Activated CD8-positive, alpha-beta memory T cell treated with anti-CD3 and anti-CD28 coated beads for 1 hour (primary cell): ENCODE results near the gene CYGB.
A peak's percentile ranks its signal among the peaks of the same experiment; 100 is the strongest.

Experiments used
- DNase-seq, 2 donors: peaks; one replicate each; pipeline ENCODE4 v3.0.0-alpha.2; 2020; ENCODE audit warnings: low read depth in 1 of 2; ENCODE audit errors: extremely low read depth in 1 of 2

Gene CYGB

GRCh38 chr17:76537578-76538280, at the start of gene CYGB:
Gene CYGB (minus strand): TSS chr17:76537709. CDS start chr17:76537542, 167 bp downstream.
- no peak for DNase-seq

DNA sequence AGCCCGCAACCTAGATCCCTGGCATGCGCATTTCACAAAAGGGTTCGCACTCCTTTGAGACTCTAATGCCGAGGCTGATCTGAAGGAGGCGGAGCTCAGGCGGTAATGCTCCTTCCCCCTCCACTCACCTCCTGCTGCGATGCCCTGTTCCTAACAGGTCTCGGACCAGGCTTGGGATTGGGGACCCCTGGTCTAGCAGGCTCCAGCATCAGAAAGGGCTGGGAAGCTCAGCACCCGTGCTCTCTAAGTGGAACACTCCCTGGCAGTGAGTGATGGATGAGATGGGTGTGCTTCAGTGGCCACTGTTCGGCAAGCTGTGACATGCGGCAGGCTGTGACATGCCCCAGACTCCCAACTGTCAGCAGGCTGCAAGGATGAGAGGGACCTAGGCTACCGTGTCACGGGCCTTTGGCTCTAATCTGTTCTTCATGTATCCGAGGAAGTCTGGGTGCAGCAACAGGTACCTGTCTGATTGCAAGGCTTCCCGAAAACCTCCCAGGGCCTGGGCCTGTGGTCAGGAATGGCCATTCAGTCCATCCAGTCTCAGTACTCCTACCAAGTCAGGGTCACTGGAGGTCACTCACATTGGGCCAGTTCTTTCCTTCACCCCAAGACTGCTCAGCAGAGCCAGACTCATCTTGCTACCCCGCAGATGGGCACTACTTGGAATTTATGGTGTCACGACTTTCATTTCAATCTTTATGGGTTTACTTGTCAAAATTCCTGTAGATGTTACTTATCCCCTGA, 49.4 kb upstream of the CYGB start:
- DNase-seq = no peak

DNA sequence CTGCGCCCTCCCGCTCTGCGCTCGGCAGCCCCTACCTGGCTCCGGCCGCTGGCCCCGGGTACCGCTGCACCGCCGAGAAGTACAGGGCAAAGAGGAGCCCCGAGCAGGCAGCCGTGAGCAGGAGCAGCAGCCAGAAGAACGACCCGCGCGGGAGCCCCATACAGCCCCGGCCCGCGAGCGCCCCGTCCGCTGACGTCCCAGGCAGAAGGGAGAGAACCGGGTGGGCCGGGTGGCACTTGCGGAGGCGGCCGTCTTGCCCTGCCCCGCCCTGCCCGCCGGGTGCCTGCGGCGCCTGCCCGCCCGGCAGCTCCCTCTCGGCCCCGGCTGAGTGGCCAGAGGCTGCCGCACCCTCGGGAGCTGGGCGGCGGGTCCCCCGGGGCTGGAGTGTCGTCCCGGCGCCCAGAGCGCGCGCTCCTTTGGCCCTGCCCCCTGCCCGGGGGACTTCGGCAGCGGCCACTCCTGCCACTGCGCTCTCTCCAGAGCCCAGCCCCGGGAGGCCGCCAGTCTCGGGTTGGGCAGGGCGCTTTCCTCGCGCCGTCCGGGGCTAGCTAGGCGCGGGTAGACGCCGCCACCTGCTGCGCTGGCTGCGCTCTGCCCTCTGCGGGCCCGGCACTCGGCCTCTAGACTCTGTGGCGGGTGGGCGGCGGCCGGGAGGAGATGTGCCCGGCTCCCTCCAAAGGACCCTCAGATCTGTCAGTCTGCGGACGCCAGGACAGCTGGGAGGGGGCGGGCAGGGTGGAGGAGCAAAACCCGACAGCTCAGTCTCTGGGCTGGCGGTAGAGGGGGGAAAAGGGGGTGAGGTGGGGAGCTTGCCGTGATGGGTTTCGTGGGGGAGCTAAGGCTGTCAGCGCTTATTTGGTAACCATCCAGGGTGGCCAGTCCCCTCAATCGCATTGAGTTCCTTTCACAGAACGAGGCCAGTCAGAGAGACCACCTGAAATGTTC, 48.4 kb upstream of the CYGB start, which contains the start of gene ST6GALNAC2:
Gene ST6GALNAC2, minus strand, starts transcription at position 212 of the 945 bp plus-strand sequence. Its CDS starts 52 bp downstream, at position 160.
- peak in 1 of 2 donors; percentile 15 for DNase-seq

GRCh38 chr17:76585033-76585648, 47.6 kb upstream of the CYGB start:
- DNase-seq = no peak

DNA sequence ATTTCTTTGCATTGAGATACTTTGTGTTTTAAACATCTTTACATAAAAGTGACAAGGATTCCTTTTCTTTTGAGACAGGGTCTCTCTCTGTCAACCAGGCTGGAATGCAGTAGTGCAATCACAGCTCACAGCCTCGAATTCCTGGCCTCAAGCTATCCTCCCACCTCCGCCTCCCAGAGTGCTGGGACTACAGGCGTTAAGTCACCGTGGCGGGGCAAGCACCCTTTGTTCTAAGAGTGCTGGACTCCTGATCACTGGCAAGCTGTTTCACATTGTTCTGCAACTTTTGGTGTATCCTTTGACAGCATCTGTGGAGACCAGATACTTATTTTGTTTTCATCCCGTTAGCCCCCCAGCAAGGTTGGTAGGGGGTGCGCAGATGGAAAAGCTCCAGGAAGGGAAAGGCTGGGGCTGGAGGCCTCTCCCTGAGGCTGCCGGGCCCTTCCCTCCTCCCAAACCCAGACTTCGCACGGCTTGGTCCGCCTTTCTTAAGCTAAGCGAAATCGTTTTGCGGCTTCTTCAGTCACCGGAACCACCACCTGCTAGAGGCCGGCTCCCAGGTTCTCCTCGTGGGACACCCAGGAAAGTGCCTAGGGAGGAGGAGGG, 47.0 kb upstream of the CYGB start:
- no peak for DNase-seq

- DNase-seq = no peak
Measured at GRCh38 chr17:76582660-76583059, 45.2 kb upstream of the CYGB start.

GRCh38 chr17:76581515-76581914, 44.0 kb upstream of the CYGB start:
- DNase-seq = no peak

- DNase-seq = no peak
Measured at GRCh38 chr17:76579281-76579680, 41.8 kb upstream of the CYGB start.

DNA sequence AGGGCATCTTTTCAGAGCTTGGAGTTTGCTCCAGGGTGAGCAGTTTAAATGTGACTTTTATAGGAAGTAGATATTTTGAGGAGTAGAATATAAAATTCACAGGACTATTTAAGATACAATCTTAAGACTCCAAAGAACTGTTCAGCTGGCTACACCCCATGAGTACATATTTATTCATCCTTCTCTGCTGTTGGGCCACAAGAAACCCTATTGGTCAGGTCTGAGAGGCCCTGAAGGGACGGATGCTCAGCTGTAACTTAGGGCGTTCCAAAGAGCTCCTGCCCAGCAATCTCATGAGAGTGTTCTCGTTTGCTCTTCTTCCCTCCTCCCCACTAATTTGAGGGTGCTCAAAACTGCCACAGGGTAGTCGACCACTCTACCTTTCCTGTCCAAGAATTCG, 40.9 kb upstream of the CYGB start:
- DNase-seq = no peak

DNA sequence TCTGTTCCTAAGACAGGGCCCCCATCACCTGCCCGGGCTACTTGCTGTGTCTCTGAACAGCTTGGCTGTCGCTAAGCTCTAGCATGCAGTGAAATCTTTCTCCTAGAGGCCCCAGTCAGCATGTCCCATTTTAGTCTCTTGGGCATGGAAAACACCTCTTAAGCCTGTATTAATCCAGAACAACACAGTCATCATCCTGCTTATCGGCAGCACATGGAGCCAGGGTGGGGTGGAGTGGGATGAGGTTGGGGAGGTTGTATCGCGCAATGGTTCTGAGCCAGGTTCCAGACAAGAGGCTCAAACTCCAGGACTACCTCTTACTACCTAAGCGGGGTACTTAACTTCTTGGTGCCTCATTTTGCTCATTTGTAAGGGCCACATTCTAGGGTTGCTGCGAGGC, 40.4 kb upstream of the CYGB start:
- DNase-seq = no peak

DNA sequence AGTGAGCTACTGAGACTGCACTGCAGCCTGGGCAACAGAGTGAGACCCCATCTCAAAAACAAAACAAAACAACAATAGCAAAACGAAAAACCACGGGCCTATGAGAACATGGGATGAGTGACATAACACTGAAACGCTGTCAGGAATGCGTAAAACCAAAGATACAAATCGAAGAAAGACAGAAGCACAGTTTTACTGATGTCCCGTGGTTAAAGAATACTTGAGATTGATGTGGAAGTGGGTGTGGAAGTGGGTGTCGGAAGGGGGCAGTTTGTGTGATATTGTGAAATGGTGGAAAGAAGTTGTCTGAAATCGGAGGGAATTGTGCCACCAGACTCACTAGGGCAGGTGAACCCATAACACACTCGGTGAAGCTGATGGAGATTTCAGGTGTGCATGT, 38.7 kb upstream of the CYGB start:
- no peak for DNase-seq

DNA sequence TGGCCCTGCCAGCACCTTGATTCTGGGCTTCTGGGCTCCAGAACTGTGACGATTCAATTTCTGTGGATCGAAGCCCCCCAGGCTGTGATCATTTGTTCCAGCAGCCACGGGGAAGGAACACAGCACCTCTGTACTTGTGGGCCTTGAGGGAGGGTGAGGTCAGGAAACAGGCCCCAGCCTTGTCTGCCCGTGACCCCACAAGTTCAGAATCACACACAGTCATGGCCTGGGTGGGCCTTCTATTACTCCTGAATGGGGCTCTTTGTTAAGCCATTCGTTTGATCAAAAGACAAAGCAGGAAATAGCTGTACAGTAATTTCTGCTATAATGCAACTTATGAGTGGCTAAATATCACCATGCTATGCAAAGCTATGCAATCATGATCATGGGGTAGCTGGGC, 38.1 kb upstream of the CYGB start:
- DNase-seq = no peak

DNA sequence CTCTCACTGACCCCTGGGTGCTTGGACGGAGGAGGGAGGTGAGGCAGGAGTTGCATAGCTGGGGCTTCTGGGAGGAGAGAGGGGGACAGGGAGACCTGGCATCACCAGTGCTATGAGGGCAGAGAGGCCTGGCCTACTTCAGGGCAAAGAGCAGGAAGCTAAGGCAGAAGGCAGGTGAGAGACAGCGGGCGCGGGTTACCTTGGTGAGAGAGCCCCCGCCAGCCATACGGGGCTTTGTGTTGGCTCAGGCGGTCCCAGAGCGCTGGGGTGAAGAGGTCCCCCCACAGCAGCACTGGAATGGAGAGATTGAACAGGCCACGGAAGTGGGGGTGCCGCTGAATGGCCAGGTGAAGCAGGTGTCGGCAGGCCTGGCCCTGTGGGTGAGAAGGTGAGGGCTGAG, 36.7 kb upstream of the CYGB start:
- no peak for DNase-seq

GRCh38 chr17:76573096-76573495, 35.6 kb upstream of the CYGB start:
- no peak for DNase-seq

- DNase-seq = no peak
Measured at GRCh38 chr17:76572201-76572910, 34.8 kb upstream of the CYGB start.

DNA sequence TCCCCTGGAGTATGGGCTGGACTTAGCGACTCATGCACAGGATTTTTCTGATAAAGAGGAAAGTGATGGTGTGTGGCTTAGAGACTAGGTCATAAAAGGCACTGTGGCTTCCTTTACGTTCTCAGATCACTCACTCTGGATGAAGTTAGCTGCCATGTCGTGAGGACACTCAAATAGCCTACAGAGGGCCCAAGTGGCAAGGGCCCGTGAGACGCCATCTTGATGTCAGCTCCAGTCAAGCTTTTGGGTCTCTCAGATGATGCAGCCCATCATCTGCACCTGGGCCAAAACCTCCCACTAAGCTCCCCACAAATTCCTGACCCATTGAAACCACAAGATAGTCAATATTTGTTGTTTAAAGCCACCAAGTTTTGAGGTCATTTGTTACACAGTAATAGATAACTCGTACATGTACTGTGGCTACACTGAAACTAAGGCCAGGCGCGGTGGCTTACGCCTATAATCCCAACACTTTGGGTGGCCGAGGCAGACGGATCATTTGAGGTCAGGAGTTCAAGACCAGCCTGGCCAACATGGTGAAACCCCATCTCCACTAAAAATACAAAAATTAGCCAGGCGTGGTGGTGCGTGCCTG, 33.5 kb upstream of the CYGB start:
- no peak for DNase-seq

GRCh38 chr17:76570457-76570856, 32.9 kb upstream of the CYGB start:
- no peak for DNase-seq

DNA sequence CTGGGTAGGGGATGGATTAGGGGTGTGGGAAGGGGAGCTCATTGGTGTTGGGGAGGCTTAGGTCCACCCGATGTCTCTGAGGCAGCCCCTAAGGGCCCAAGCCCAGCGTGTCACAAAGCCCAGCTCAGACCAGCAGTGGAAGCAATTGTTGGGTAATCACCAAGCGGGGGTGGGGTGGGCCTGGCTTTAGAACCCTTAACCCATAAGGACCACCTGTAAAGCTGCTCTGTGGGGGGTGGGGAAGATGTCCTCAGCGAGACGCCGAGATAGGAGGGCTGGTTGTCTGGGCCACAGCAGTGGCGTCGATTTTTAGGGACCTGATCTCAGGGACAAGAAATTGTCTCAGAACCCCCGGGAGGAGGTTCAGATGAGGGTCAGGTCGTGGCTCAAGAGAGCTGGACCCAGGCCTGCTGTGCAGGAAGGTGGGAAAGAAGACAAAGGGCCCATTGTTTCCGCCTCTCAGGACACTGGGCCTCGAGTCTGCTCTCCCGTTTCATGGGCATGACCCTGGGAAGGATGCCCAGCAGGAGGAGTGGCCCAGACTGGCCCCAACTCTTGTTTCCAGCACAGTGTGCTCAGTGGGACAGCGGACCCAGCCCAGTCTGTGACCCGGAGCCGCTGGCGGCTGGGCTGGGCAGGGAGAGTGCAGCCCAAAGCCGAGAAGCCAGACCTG, 32.2 kb upstream of the CYGB start:
- DNase-seq = no peak

- DNase-seq = no peak
Measured at GRCh38 chr17:76568811-76569221, 31.3 kb upstream of the CYGB start.
